ENCODE results near the gene SOD2. TPM values are rescaled to one million over a fixed set of nuclear protein-coding genes. Genes with fewer than 3 reads are reported as not detected.

SOD2 gene
- total RNA-seq, 4 donors from 2014 or later = 289 to 1,637 (median 530) TPM

DNA sequence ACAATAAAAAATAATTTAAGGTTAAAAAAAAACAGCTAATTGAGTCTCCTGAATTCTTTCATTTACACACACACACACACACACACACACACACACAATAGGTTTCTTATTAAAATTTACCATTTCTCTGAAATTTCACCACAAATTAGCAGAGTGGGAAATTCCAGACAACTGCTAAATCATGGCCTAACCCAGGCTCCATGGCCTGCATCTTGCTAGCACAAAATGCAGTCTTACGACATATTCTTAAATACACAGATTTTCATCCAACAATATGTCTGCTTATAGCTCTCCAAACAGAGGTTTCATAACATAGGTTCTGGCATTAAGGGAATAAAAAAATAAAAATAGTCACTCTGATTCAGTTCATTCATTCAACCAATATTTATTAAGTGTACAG is 46.9 kb downstream of the SOD2 start:
- TF ChIP-seq, protein P1, sequence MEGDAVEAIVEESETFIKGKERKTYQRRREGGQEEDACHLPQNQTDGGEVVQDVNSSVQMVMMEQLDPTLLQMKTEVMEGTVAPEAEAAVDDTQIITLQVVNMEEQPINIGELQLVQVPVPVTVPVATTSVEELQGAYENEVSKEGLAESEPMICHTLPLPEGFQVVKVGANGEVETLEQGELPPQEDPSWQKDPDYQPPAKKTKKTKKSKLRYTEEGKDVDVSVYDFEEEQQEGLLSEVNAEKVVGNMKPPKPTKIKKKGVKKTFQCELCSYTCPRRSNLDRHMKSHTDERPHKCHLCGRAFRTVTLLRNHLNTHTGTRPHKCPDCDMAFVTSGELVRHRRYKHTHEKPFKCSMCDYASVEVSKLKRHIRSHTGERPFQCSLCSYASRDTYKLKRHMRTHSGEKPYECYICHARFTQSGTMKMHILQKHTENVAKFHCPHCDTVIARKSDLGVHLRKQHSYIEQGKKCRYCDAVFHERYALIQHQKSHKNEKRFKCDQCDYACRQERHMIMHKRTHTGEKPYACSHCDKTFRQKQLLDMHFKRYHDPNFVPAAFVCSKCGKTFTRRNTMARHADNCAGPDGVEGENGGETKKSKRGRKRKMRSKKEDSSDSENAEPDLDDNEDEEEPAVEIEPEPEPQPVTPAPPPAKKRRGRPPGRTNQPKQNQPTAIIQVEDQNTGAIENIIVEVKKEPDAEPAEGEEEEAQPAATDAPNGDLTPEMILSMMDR (IDR thresholded peaks at IDR 0.05; ENCODE audit: low read depth) = no peak

DNA sequence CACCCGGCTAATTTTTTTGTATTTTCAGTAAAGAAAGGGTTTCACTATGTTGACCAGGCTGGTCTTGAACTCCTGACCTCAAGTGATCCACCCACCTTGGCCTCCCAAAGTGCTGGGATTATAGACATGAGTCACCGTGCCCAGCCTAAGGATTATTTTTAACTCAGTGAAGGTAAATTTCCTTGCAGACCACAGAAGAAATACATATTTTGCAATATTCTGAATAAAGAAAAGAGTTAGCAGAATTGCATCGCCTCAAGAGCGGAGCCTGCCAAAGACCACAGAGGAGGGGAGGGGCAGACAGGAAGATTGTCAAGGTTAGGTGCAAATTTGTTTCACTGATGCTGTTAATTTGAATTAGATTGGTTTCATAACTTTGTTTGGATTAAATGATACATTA is 47.4 kb downstream of the SOD2 start:
- TF ChIP-seq, protein P1 (IDR thresholded peaks at IDR 0.05; ENCODE audit: low read depth) = no peak

Small RNA genes lying within 50 kb of the gene (small RNA-seq; reads per million reads assigned to genes)
- not detected for gene RNU4ATAC18P

Other genes starting within 250 kb of the SOD2 start
- 100 to 1,000 TPM in 3 of 4 donors, 10 to 100 TPM in 1; 89.5 to 135 (median 107) TPM for gene WTAP, start 34.3 kb upstream of the SOD2 start, total RNA-seq
- gene ACAT2, start 68.8 kb upstream of the SOD2 start, total RNA-seq = 10 to 100 TPM in 1 of 4 donors, 1 to 10 TPM in 3; 8.6 to 15.5 (median 9.3) TPM
- gene TCP1, start 96.4 kb upstream of the SOD2 start, total RNA-seq = 100 to 1,000 TPM; 109 to 230 (median 154) TPM
- gene MRPL18, start 97.2 kb upstream of the SOD2 start, total RNA-seq = 10 to 100 TPM; 34.3 to 81.0 (median 44.1) TPM
- gene PNLDC1, start 107.0 kb upstream of the SOD2 start, total RNA-seq = under 1 TPM in 1 of 4 donors, not detected in 3; 0.34 TPM
- not detected for gene MAS1, start 197.7 kb upstream of the SOD2 start, total RNA-seq

Data from subcutaneous adipose tissue (tissue), 4 donors.